ENCODE data around the gene EXOC1.

GRCh38 chr4:55840956-55841355 is 12.5 kb upstream of the EXOC1 start:
- TF ChIP-seq, protein P1, sequence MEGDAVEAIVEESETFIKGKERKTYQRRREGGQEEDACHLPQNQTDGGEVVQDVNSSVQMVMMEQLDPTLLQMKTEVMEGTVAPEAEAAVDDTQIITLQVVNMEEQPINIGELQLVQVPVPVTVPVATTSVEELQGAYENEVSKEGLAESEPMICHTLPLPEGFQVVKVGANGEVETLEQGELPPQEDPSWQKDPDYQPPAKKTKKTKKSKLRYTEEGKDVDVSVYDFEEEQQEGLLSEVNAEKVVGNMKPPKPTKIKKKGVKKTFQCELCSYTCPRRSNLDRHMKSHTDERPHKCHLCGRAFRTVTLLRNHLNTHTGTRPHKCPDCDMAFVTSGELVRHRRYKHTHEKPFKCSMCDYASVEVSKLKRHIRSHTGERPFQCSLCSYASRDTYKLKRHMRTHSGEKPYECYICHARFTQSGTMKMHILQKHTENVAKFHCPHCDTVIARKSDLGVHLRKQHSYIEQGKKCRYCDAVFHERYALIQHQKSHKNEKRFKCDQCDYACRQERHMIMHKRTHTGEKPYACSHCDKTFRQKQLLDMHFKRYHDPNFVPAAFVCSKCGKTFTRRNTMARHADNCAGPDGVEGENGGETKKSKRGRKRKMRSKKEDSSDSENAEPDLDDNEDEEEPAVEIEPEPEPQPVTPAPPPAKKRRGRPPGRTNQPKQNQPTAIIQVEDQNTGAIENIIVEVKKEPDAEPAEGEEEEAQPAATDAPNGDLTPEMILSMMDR (IDR thresholded peaks at IDR 0.05; ENCODE audit: low read length) = no peak
- TF ChIP-seq EZH2 (IDR thresholded peaks at IDR 0.05; ENCODE audit: borderline replicate concordance, low read length) = no peak

Measured in OCI-LY1 (cell line).